ENCODE results near the gene MTR.

The MTR gene

GRCh38 chr1:236864996-236865817 is 70.1 kb downstream of the MTR start:
- no peak for DNase-seq (ENCODE audit: low spot score)

DNA sequence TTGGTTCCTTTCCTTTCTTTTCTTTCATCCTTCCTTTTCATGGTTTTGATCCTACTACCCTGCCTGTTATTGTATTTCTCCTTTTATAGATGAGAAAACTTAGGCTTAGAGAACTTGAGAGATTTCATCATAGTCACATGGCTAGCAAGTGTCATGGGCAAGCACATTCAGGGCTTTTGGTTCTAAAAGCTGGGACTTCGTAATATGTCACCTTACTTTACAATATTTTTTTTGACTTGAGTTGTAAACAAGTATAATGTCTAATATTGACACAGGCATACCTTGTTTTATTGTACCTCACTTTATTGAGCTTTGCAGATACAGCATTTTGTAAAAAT is 70.7 kb downstream of the MTR start:
- DNase-seq (ENCODE audit: low spot score) = no peak

- DNase-seq (ENCODE audit: low spot score) = peak; percentile 82
Measured at GRCh38 chr1:236868625-236869467, 73.8 kb downstream of the MTR start.

DNA sequence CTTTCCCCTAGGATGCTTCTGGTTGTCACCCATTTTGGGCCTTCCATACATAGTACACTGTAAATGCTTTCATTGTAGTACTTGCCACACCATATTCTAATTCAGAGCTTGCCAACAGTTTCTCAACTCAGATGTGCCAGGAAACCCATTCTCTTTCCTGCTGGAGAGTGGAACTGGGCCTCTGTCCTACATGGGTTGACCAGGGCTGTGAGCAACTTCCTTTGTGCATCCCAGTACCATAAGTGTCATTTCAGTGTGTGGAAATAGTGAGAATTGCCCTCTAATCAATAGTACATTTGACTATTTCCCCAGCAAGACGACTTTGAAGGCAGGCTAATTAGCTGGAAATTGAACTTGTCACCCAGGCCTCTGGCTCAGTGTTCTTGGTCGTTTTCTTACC is 74.8 kb downstream of the MTR start:
- no peak for DNase-seq (ENCODE audit: low spot score)

DNA sequence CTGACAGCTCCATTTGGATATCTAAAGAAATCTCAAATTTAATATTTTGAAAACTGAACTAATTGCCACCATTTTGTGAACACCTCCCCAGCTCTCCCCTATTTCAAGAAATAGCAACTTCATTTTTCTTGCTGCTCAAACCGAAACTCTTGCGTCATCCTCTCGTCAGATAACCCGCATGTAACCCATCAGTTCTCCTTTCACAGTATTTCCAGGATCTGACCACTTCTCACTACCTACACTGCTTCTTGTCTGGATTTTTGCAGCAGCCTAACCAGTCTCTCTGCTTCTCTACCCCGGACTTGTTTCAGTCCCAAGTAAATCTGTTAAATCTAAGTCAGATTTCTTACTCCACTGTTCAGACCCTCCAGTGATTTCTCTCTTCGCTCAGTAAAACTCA is 75.6 kb downstream of the MTR start:
- DNase-seq (ENCODE audit: low spot score) = no peak

DNA sequence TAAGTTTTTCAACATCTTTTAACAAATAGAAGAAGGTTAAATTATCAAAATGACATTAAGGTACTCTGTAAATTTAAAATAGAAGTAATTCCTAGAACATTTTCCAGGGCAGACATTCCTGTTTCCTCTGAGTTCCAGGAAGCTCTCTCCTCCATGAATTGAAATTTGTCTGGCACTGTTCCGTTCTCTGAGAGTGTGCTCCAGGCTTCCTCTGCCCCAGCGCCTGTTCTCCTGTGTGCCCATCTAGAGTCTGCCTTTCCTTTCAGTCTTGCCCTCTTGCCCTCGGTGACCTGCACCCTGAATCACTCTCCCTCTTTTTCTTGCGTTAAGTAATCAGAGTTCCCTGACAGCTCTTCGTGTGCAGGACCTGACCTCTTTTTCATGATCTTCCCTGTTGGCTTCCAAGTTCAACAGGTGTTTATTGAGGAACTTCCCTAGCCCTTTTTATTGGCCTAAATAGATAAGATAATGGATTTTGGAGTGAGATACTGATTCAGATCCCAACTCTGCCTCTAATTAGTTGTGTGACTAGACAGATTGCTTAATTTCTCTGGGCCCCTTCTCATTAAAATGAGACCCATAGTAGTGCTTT is 77.1 kb downstream of the MTR start:
- no peak for DNase-seq (ENCODE audit: low spot score)

DNA sequence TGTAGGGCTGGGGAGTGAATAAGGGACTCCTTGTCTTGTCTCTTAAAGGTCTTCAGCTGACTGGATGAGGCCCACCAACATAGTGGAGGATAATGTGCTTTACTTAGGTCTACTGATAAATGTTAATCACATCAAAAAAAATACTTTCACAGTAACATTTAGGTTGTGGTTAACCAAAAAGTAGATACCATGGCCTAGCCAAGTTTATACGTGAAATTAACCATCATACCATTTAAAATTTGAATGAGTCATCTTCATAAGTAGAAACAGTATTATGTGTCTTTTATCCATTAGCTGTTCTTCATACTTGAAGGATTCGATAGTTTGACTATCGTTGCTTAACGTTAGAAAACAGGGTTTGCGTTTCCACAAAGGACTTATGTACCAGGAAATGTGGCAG is 80.9 kb downstream of the MTR start:
- no peak for DNase-seq (ENCODE audit: low spot score)

- DNase-seq (ENCODE audit: low spot score) = no peak
Measured at GRCh38 chr1:236877661-236878060, 82.6 kb downstream of the MTR start.

- DNase-seq (ENCODE audit: low spot score) = no peak
Measured at GRCh38 chr1:236880209-236880608, 85.1 kb downstream of the MTR start.

DNA sequence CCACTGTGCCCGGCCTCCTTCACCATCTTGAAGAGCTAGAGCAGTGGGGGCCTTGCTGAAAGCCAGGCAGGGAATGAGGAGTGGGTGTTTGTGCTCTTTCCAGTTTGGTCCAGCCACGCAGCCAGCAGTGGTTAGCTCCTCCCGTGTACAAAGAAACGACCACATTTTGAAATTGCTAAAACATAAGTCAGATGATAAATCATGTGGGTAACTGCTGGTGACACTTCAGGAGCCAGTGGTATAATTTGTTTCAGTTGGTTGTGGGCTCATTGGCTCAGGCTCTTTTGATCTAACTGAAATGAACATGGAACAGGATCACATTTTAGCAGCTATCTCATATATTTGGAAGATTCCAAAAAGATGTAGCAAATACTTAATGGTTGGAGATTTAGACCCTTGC is 87.6 kb downstream of the MTR start:
- no peak for DNase-seq (ENCODE audit: low spot score)

GRCh38 chr1:236886199-236886598 is 91.1 kb downstream of the MTR start:
- no peak for DNase-seq (ENCODE audit: low spot score)

- no peak for DNase-seq (ENCODE audit: low spot score)
Measured at GRCh38 chr1:236887081-236887480, 92.0 kb downstream of the MTR start.

DNA sequence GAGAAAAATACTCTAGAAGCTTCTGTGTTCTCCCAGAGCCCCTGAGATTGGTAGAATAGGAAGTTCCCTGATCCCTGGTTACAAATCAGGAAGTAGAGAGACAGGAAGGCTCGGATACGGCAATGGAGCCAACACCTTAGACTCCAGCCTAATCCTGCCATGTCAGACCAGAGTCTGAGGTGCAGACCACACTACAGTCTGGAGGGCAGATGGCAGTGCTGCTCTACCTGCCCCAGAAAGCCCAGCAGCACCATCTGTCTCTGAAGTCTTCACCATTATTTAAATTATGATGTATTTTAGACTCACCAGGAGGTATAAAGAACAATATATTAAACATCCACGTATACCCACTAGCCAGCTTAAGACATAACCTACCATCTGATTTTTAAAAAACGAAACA is 93.0 kb downstream of the MTR start:
- peak; percentile 70 for DNase-seq (ENCODE audit: low spot score)

GRCh38 chr1:236888903-236889302 is 93.8 kb downstream of the MTR start:
- no peak for DNase-seq (ENCODE audit: low spot score)

GRCh38 chr1:236890152-236891056 is 95.3 kb downstream of the MTR start:
- DNase-seq (ENCODE audit: low spot score) = no peak

DNA sequence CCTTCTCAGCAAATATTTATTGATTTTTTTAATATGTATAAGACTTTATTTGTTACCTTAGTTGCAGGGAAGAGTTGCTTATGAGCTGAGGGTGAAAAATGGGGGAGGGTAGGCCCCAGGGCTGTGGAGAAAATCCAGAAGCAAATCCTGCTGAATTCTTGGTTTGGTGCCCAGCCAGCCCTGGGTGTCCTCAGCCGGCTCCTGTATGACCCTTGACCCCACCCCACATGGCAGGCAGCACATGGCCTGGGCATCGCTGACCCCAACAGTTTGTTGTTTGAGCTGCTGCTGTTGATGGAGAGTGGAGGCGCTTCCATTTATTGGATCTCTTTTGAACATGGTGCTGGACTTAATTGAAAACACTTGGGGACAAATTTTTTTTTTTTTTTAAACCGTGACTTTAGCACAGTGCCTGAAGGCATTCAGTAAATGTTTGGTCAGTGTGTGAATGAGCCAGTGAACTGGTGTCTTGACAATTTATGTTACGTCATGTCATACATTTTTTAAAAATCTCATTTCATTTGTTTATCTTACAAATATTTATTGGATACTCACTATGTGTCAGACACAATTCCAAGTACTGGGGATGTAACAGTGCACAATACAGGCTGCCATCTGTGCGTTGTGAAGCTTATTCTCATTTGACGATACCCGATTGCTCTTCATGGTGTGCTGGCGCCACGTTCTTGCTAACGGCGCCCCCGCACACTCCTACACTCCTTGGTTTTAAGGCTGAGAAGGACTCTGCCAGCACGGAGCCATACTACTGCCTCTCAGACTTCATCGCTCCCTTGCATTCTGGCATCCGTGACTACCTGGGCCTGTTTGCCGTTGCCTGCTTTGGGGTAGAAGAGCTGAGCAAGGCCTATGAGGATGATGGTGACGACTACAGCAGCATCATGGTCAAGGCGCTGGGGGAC is 98.8 kb downstream of the MTR start:
- no peak for DNase-seq (ENCODE audit: low spot score)

DNA sequence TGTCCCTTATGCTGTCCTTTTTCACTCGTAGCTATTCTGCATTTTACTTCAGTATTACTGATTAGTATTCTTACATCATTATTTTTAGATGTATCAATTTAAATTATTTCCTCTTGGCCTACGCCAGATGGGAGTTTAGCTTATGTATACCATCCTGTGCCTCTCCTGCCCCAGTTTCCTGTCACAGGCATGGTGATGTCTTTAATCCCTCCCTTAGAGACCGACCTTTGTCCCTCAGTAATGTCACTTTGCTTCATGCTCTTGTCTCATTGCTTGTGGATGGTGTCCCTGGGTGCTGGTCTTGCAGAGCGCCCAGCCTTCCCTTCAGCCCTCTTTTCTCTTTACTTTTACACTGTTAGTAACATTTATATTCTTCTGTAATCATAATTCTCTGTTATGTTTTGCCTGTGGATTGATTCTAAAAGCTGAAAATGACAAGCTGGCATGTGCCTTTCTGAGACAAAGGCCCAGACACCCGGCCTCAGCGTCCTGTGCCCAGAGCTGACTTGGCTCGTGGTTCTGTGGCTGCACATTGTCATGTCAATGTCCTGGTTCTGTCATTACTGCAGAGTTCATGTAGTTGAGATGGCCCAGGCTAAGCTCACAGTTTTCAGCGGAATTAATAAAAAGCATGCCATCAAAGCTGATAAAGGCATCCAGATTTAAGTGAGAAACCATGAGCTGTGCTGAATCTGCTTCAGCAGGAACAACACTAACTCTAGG is 100.7 kb downstream of the MTR start:
- no peak for DNase-seq (ENCODE audit: low spot score)

DNA sequence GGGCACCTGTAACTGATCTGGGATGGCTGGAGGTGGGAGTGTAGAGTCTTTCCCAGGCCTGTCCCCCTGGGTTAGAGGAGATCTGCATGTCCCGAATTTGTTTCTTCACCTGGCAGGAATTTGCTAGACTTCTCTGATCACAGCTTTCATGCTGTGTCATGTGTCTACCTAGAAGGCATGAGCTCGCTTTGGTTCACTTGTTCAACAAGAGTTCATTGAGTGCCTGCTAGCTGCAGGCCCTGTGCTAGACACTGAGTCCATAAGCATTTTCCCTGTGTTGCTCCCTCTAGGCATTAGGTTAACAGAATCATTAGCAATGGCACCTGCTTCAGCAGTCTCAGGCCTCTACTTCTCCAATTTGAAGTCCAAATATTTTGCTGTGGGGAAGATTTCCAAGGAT is 101.6 kb downstream of the MTR start:
- no peak for DNase-seq (ENCODE audit: low spot score)

DNA sequence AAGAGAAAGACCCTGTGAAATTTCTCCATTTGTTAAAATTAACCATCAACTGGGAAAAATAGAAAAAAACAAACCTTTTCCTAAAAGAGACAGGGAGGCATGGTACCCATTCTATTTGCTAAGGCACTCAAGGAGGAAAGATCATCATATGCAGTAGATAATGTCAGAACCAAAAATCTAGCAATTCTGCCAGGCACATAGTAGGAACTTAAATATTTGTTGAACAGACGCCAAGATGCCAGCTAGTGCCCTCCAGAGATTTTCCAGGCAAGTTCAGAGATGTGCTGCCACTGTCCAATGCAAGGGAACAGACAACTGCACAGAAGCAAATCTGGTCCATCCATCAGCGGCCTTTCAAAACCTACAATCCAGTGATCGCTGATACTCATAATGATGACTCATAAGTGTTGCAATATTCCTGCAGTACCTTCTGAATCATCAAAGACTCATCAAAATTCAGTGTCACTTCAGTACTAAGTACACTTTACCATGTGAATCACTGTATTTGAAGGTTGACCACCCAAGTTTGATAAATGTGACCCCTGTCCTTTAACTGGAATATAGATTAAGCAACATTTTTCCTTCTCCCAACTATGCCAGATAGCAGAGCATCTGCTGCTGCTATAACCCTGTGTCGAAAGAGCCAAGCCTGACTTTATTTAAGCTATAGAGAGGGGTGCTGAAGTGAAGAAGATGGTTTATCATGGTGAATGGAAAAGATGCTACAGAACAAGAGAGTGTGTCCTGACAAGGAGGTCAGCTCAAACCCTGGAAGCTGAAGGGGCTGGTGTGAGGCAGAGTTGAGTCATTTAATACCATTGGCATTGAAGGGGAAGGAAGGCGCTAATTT is 110.0 kb downstream of the MTR start:
- no peak for DNase-seq (ENCODE audit: low spot score)

Data from D341Med (cell line).